Stimulated activated CD8-positive, alpha-beta memory T cell treated with anti-CD3 and anti-CD28 coated beads, Interleukin-15, amount 100 ng/mL, for 4 hours (primary cell): Measurements from ENCODE around the gene SESTD1.

Experiments used
- DNase-seq, 2 donors: peaks; one replicate each; pipeline ENCODE4 v3.0.0-alpha.2; 2020; ENCODE audit warnings: low read depth in 2 of 2

Gene SESTD1, protein sequence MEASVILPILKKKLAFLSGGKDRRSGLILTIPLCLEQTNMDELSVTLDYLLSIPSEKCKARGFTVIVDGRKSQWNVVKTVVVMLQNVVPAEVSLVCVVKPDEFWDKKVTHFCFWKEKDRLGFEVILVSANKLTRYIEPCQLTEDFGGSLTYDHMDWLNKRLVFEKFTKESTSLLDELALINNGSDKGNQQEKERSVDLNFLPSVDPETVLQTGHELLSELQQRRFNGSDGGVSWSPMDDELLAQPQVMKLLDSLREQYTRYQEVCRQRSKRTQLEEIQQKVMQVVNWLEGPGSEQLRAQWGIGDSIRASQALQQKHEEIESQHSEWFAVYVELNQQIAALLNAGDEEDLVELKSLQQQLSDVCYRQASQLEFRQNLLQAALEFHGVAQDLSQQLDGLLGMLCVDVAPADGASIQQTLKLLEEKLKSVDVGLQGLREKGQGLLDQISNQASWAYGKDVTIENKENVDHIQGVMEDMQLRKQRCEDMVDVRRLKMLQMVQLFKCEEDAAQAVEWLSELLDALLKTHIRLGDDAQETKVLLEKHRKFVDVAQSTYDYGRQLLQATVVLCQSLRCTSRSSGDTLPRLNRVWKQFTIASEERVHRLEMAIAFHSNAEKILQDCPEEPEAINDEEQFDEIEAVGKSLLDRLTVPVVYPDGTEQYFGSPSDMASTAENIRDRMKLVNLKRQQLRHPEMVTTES

DNA sequence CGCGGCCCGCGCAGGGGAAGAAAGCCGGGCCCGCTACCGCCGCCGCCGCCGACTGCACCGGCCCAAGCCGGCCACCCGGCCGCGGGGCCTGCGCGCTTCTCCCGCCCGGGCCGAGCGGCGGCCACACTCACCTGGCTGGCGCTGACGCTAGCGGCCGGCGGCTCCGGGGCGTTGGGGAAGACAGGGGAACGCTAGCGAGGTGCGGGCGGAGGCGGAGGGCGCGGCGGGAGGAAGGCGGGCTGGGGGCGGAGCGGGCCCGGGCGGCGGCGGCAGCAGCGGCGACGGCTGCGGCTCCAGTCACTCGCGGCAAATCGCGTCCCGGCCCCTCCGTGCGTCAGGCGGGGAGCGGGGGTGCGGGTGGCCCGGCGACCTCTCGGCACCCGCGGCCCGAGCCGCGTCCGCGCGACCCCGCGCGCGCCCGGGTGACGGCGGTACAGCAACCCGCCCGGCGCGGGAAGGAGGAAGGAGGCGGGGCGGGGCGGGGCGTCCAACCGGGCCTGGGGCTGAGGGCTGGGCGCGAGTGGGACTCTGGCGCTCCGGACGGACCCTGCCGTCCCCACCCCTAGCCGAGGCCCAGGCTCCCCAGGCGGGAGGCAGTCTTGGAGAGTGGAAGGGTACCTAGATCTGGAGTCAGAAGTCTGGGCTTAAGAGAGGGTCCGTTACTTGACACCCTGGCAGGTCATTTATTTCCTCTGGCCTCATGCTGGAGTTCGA is at the start of gene SESTD1:
Gene SESTD1, minus strand, starts transcription at position 465 of the 714 bp plus-strand sequence. CDS start 72,991 bp downstream, outside the sequence.
- DNase-seq: peak in 1 of 2 donors; percentile 23

DNA sequence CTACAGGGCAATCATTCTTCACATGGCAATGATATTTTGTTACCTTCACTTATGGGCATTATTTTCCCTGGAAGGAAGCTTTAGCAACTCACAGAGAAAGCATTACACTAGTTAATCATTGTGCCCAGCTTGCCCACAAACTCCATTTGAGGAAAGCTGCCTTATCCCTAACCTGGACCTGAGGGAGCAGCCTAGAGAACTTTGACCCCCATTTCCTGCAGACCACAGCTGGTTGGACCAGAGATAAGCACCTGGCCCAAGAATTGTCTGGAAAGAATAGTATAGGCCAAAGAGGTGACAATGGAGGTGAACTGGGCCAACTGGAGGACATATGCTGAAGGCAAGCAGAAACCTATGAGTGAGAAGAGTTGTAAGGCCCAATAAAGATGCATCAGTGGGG is 48.4 kb upstream of the SESTD1 start:
- DNase-seq: no peak

DNA sequence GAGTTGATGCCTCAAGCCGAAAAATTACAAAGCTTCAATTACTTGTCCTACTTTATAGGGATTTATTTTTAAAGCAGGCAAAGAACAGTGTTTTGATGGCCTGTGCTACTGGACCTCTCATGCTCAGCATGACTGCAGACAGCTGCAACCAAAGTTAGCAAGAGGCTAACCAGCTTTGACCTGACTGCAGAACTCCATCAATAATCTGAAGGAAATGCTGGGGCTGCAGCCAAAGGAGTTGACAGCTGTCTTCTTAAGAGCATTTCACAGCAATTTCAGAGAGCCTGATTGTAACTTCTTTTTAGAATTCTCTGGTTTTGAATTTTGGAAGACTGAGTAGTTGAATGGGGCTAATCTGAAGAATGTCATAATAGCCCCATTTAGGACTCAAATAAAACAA is 46.5 kb upstream of the SESTD1 start:
- DNase-seq: no peak

DNA sequence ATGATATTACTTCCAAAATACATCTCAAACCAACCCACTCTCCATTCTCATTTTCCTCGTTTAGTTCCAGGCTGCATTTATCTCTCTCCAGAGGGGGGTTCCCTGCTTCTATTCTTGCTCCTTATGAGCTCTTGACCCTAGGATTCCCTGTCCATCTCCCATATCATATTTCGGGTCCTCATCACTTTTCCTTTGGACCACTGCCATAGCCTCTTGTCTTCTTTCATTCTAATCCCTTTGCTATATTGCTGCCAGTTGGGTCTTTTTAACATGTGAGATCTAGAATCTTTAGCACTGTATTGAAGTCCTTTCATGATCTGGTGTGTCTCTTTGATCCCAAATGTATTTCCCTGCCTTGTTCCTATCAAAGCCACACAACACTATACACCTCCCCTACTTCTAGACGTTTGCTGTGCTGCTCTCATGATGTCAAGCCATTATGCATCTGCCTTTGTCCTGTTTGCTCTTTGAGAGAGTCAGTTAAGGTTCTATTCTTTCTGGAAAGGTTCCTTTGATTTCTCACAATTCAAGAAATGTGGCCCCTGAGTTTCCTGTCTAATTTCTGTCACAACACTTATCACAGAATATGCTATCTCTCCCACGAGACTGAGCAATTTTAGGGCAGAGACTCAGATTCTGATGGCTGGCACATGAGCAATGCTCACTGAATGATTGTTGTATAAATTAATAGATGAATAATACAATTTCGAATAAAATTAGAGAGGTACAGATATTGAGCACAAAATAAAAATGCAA is 43.2 kb upstream of the SESTD1 start:
- DNase-seq: no peak

DNA sequence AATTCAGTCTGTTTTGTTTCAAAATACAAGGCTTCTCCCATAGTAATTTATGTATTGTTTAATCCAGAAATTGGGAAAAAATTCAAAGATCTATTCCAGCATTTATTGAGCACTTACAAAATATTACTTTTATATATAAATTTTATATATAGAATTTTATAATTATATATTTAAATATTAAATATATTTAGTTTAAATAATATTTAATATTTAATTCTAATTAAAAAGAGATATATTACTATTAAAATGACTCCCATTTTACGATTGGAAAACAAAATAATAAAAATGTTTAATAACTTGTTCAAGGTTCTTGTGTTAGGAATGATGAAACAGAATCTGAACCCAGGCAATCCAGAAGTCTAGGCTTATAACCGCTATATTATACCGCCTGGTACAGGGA is 40.5 kb upstream of the SESTD1 start:
- DNase-seq: no peak

DNA sequence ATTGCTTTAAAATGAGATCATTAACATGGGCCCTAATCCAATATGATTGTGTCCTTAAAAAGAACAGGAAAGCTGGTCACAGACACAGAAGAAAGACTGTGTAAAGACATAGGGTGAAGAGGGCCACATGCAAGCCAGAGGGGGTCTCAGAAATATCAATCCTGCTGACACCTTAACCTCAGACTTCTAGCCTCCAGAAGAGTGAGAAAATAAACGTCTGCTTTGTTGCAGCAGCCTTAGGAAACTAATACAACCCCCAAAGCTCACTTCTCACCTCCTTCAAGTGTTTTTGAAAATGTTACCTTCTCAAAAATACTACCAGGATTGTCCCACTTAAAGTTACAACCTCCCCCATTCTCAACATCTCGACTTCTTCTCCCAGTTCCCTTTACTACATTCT is 39.8 kb upstream of the SESTD1 start:
- no peak for DNase-seq

DNA sequence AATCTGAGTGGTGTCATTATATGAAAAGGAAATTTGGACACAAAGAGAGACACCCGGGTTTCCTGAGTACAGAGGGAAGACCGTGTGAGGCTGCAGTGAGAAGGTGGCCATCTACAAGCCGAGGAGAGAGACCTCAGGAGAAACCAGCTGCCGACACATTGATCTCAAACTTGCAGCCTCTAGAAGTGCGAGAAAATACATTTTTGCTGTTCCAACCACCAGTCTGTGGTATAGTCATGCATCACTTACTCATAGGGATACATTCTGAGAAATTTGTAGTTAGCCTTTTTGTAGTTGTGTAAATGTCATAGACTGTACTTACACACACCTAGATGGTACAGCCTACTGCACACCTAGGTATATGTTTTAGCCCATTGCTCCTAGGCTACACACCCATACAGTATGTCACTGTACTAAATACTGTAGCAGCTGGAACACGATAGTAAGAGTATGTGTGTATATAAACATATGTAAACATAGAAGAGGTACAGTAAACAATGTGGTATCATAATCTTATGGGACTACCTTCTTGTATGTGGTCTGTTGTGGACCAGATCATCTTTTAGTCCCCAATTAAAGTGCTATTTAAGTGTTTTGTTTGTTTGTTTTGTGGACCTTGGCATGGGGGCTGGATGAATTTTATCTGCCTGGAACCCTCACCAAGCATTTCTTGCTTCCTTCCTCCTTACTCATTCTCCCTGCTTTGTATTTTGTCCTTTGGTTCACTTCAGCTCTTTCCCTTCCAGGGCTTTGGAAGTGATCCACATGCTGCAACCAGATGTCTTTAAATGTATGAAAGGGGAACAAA is 38.3 kb upstream of the SESTD1 start:
- no peak for DNase-seq

DNA sequence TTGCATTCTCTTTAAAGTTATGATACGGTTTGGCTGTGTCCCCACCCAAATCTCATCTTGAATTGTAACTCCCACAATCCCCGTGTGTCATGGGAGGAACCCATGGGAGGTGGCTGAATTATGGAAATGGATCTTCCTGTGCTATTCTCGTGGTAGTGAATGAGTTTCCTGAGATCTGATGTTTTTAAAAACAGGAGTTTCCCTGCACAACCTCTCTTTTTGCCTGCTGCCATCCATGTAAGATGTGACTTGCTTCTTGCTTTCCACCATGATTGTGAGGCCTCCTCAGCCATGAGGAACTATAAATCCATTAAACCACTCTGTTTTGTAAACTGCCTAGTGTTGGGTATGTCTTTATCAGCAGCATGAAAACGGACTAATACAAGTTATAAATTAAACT is 37.5 kb upstream of the SESTD1 start:
- no peak for DNase-seq

DNA sequence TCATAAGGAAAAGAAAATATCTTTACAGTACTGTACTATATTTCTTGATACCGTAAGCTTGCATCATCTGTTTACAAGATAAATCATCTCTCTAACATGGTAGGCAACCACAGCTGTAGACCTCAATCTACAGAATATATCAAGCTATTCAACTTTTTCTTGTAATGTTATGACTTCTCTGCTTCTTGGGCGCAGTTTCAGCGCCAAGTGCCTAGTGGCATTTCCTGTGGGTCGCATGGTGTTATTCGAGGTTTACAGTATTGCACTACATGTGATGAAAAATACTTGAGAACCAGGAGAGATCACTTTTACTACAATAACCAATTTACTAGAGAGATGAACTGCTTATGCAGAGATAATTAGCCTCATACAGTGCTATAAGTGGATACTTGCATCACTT is 34.0 kb upstream of the SESTD1 start:
- no peak for DNase-seq

DNA sequence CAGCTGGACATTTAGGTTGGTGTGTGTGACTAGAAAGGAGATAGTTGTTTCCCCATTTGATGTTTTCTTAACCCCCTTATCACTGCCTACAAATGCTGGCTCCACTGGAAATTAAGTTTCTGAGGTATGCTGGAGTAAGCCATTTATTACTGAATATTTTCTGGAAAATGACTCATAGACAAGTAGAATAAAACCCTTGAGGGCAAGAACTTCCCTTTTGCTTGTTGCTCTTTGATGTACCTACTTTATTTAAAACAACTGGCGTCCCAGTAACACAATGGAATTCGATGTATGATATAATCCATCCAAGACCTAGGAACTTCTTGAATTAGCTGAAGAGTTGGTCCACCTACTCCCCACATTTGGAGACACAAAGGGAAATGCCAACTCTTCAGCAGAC is 33.3 kb upstream of the SESTD1 start:
- DNase-seq: no peak

DNA sequence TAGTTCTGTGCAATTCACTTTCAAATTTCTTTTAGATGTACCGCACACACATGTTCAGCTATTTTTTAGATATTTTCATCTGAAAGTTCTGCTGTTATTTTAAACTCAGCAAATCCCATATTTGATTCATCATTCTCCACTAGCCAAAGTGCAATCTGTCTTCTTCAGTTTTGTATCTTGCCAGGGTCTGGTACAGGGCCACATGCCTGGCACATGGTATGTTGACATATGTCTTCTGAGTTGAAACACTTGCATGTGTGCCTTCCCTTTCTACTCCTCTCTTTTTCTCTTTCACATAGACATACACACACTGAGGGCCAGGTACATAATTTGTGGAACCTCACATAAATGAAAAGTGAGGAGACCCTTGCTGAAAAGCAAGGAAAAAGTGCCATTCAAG is 25.7 kb upstream of the SESTD1 start:
- no peak for DNase-seq

DNA sequence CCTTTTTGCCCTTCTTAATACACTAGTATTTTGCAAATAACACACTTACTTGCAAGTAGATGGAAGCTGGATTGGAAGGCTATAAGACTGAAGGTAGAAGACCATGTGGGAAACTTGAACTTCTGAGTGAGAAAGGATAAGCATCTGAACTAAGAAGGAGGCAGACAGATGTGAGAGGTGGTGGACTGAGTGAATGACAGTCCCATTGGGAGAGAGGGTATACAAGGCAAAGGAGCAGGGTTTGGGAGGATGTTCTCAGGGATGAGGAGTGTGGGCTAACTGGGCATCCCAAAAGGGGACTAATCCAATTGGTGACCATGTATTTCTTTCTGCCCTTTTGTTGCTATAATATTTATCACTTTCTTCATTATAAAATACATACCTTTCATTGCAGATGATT is 20.4 kb upstream of the SESTD1 start:
- DNase-seq: no peak

DNA sequence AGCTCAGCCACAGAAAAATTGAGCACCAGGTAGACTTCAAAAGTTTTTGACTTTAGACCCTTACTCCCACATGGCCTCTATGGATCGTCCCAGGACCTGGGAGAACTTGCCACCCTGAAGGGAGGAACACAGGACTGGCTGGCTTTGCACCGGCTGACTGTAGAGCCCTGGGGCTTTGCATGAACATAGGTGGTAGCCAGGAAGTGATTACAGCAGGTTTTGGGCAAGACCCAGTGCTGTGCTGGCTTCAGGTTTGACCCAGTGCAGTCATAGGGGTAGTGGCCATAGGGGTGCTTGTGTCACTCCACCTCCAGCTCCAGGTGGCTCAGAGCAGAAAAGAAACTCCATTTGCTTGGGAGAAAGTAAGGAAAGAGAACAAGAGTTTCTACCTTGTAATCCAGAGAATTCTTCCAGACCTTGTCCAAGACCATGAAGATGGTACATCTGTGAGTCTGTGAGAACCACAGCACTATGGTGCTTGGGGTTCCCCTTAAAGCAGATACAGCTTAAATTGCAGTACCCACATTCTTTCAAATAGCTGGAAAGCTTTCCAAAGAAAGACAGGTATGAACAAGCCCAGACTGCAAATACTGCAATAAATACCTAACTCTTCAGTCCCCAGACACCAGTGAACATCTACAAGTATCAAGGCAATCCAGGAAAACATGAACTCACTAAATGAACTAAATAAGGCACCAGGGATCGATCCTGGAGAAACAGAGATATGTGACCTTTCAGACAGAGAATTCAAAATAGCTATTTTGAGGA is 13.0 kb upstream of the SESTD1 start:
- DNase-seq: no peak

DNA sequence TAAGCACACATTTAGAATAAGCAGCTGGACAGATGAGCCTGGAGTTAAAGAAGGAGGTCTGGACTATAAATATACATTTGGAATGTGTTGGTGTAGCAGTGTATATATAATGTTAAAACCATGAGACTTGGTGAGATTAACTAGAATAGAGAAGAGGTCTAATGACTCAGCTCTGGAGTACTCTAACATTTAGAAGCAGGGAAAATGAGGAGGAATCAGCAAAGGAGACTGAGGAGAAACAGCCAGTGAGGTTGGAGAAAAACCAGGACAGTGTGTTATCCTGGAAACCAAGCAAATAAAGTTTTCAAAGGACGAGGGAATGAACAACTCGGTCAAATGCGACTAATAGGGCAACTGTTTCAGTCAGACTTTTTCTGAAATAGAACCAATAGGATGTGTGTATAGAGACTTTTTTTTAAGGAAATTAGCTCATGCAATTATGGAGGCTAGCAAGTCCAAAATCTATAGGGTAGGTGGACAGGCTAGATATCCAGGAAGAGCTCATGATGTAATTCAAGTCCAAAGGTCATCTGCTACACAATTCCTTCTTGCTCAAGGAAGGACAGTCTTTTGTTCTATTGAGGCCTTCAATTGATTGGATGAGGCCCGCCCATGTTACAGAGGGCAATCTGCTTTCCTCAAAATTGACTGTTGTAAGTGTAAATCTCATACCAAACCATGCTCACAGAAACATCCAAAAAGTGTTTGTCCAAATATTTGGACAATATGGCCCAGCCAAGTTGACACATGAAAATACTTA is 10.8 kb upstream of the SESTD1 start:
- no peak for DNase-seq

DNA sequence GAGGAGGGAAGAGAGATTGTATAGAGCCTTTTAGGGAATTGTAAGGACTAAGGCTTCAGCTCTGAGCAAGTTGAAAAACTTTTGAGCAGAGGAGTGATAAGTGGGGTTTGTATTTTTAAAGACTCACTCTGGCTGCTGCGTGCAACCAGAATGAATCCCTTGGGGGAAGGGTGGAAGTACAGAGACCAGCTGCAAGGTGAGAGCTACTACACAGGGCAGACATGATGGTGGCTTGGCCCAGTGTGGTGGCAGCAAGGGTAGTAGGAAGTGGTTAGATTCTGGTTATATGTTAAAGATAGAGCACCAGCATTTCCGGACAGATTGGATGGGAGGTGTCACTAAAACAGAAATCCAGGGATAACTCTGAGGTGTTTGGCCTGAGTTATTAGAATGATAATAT is 10.1 kb upstream of the SESTD1 start:
- no peak for DNase-seq

DNA sequence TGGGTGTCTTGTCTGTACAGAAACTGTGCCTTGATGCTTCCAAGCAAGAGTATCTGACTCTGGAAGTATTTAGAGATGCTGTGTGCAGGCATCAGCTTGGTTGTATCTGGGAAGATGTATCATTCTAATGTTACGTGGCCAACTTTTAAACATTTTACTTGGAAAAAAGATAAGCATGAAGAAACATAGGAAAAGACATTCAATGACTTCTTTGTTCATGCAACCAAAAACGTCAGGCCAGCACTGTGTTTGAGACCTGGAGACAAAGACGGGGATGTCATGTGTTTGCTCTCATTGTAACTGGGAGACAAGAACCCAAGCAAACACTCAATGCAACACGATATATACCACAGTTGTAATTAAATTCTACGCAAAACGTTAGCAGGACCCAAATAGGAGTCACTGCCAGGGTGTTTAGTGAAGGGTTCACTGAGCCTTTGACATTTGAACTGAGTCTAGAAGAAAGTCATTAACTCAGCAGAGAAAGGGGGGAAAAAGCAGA is 8.9 kb upstream of the SESTD1 start:
- DNase-seq: no peak

DNA sequence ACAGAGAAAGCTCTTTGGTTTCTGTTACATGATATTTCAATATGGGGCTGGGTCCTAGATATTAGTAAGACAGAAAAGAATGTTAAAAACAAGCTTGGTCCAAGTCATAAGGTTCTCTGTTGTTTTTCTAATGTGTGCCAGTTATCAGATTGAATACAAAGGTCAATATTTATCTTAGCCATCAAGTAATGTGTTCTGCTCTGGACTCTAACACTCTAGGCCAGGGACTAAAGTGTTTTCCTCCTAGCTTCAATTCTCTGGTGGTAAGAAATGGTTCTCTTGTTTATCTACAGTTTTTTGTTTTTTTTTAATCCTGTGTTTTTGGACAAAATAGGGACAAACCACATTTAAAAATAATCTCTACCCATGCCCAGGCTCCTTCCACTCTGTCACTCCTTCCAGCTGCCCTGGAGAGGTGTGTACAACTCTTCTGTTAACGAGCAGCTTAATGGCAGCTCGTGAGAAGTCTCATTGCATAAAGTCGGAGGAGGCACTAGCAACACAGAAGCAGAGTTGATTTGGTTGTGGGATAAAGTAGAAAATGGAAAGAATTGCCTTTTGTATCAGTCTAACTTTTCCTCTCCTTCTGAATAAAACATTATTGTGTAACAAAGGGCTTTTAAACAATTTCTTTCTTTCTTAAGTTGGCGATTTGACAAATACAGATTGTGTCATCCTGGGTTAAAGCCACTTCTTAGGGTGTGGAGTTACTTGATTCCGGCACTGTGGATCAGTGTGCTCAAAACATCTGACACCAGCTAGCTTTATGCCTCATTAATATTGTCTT is 8.0 kb upstream of the SESTD1 start:
- DNase-seq: no peak

DNA sequence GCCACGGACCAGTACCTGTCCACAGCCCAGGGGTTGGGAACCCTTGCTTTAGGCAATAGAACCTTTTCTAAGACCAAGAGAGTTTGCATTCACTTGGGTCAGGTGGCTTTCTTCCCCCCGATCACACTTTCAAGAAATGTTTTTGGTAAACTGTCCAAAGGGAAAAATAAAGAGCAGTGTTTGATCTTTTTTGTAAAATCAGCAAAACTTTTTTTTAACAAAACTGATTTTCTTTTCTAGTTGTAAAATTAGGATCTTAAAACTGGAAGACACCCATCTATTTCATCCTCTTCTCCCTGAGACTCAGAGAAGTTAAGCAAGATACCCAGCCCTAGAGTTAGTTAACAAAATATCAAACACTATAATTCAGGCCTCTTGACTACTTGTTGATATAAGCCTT is 6.1 kb upstream of the SESTD1 start:
- DNase-seq: no peak
